Fibroblast of peridontal ligament (primary cell): ENCODE results near the gene APOL3.
"Not testable (repeated sequence)": the region's sequence is repeated elsewhere in the genome, so short reads cannot be mapped to it uniquely, and the experiment has no call there.

Experiments
- DNase-seq: peaks from one replicate; pipeline ENCODE4 v3.0.0-alpha.2; 2010; ENCODE audit errors: extremely low read depth

The APOL3 gene

DNA sequence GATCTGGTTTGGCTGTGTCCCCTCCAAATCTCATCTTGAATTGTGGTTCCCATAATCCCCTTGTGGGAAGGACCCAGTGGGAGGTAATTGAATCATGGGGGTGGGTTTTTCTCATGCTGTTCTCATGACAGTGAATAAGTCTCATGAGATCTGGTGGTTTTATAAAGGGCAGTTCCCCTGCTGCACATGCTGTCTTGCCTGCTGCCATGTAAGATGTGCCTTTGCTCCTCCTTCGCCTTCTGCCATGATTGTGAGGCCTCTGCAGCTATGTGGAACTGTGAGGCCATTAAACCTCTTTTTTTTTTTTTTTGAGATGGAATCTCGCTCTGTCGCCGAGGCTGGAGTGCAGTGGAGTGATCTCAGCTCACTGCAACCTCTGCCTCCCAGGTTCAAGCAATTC, 59.6 kb downstream of the APOL3 start:
- not testable (repeated sequence) for DNase-seq

- DNase-seq = no peak
These were observed 60.3 kb downstream of the APOL3 start for GRCh38 chr22:36100134-36100824.

GRCh38 chr22:36099561-36099960, 61.0 kb downstream of the APOL3 start:
- not testable (repeated sequence) for DNase-seq

DNA sequence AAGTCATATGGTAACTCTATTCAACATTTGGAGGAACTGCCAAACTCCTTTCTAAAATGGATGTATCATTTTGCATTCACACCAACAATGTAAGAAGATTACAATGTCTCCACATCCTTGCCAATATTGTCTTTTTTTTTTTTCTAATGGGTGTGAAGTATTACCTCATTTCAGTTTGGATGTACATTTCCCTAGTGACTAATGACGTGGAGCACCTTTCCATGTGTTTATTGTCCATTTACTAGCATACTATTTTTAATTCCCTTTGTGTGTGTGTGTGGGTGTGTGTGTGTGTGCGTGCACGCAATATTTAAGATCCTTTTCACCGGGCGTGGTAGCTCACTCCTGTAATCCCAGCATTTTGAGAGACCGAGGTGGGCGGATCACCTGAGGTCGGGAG, 62.7 kb downstream of the APOL3 start:
- no peak for DNase-seq

- not testable (repeated sequence) for DNase-seq
These were observed 69.8 kb downstream of the APOL3 start for GRCh38 chr22:36090772-36091171.
